RCC 7860 (cell line): ENCODE results near the gene SPOCK3.

Source experiments
- DNase-seq: peaks from one replicate; pipeline ENCODE4 v3.0.0-alpha.2; 2015; ENCODE audit warnings: low spot score
- FAIRE-seq: peaks from 2 replicates; lab custom pipeline; 2012; peaks lifted over from hg19 to GRCh38; lab: Jason Lieb, UNC

The SPOCK3 gene

GRCh38 chr4:167177925-167178324 is 56.4 kb downstream of the SPOCK3 start:
- FAIRE-seq (no peak), DNase-seq (no peak)

- DNase-seq (no peak), FAIRE-seq (no peak)
Measured at GRCh38 chr4:167176723-167177367, 57.4 kb downstream of the SPOCK3 start.

GRCh38 chr4:167171928-167172327 is 62.4 kb downstream of the SPOCK3 start:
- DNase-seq, result no peak
- FAIRE-seq, result no peak

- DNase-seq (no peak), FAIRE-seq (no peak)
Measured at GRCh38 chr4:167168611-167169010, 65.7 kb downstream of the SPOCK3 start.

- FAIRE-seq (no peak), DNase-seq (no peak)
Measured at GRCh38 chr4:167150587-167150986, 83.7 kb downstream of the SPOCK3 start.

- FAIRE-seq, result no peak
Measured at GRCh38 chr4:167144605-167145004, 89.7 kb downstream of the SPOCK3 start.

GRCh38 chr4:167143018-167143417 is 91.3 kb downstream of the SPOCK3 start:
- no peak for DNase-seq
- no peak for FAIRE-seq

More at GRCh38 chr4:167144605-167145004, 89.7 kb downstream of the SPOCK3 start:
- DNase-seq, result no peak

- no peak for FAIRE-seq
- DNase-seq, result no peak
Measured at GRCh38 chr4:167136270-167136669, 98.0 kb downstream of the SPOCK3 start.

- DNase-seq, result no peak
Measured at GRCh38 chr4:167129146-167129545, 105.1 kb downstream of the SPOCK3 start.

GRCh38 chr4:167119392-167119791 is 114.9 kb downstream of the SPOCK3 start:
- FAIRE-seq (no peak), DNase-seq (no peak)

More at GRCh38 chr4:167129146-167129545, 105.1 kb downstream of the SPOCK3 start:
- FAIRE-seq, result no peak

- DNase-seq, result no peak
- FAIRE-seq, result no peak
Measured at GRCh38 chr4:167117273-167117672, 117.0 kb downstream of the SPOCK3 start.

GRCh38 chr4:167114416-167114971 is 119.8 kb downstream of the SPOCK3 start:
- no peak for DNase-seq
- no peak for FAIRE-seq

- DNase-seq (no peak), FAIRE-seq (no peak)
Measured at GRCh38 chr4:167111622-167112021, 122.7 kb downstream of the SPOCK3 start.

GRCh38 chr4:167111092-167111491 is 123.2 kb downstream of the SPOCK3 start:
- DNase-seq, result no peak
- FAIRE-seq, result no peak

- DNase-seq, result no peak
- no peak for FAIRE-seq
Measured at GRCh38 chr4:167109859-167110258, 124.4 kb downstream of the SPOCK3 start.

GRCh38 chr4:167105857-167106256 is 128.4 kb downstream of the SPOCK3 start:
- DNase-seq (no peak), FAIRE-seq (no peak)

GRCh38 chr4:167102475-167102874 is 131.8 kb downstream of the SPOCK3 start:
- FAIRE-seq (no peak), DNase-seq (no peak)

- FAIRE-seq (no peak), DNase-seq (no peak)
Measured at GRCh38 chr4:167101035-167101434, 133.3 kb downstream of the SPOCK3 start.

- FAIRE-seq (no peak), DNase-seq (no peak)
Measured at GRCh38 chr4:167100120-167100519, 134.2 kb downstream of the SPOCK3 start.

- DNase-seq (no peak), FAIRE-seq (no peak)
Measured at GRCh38 chr4:167088115-167088514, 146.2 kb downstream of the SPOCK3 start.

GRCh38 chr4:167084321-167084720 is 150.0 kb downstream of the SPOCK3 start:
- FAIRE-seq (no peak), DNase-seq (no peak)

GRCh38 chr4:167079762-167080161 is 154.5 kb downstream of the SPOCK3 start:
- FAIRE-seq, result no peak
- DNase-seq, result no peak

GRCh38 chr4:167052631-167053091 is 181.6 kb downstream of the SPOCK3 start:
- no peak for FAIRE-seq
- DNase-seq, result no peak
